Amniotic stem cell (primary cell): Measurements from ENCODE around the gene CLDN6.
"Not testable (repeated sequence)": the region's sequence is repeated elsewhere in the genome, so short reads cannot be mapped to it uniquely, and the experiment has no call there.

Source experiments
- DNase-seq: peaks from one replicate; lab custom pipeline; 2025; lab: John Stamatoyannopoulos, UW

The CLDN6 gene

GRCh38 chr16:3017794-3018506, at the start of gene CLDN6:
TSS of gene CLDN6 (minus strand) at chr16:3018183. CDS start at chr16:3016021, 2,162 bp downstream.
- no peak for DNase-seq

GRCh38 chr16:3066440-3066748, 48.4 kb upstream of the CLDN6 start:
- no peak for DNase-seq

GRCh38 chr16:3065742-3066439, 47.9 kb upstream of the CLDN6 start:
- DNase-seq: no peak

- peak; percentile 76 for DNase-seq
Observed at GRCh38 chr16:3065069-3065741, 47.2 kb upstream of the CLDN6 start, which contains the start of gene IL32. TSS of gene IL32 (plus strand) at chr16:3065640. CDS start at chr16:3065812, 172 bp downstream.

GRCh38 chr16:3063625-3064386, 45.8 kb upstream of the CLDN6 start:
- no peak for DNase-seq

GRCh38 chr16:3062553-3062952, 44.6 kb upstream of the CLDN6 start:
- no peak for DNase-seq

GRCh38 chr16:3060339-3061127, 42.5 kb upstream of the CLDN6 start:
- no peak for DNase-seq

- no peak for DNase-seq
Observed at GRCh38 chr16:3059723-3060242, 41.8 kb upstream of the CLDN6 start.

- peak; percentile 86 for DNase-seq
Observed at GRCh38 chr16:3059041-3059722, 41.2 kb upstream of the CLDN6 start.

- DNase-seq: no peak
Observed at GRCh38 chr16:3058139-3059030, 40.4 kb upstream of the CLDN6 start.

GRCh38 chr16:3057181-3058138, 39.5 kb upstream of the CLDN6 start:
- DNase-seq: no peak

GRCh38 chr16:3056336-3057180, 38.6 kb upstream of the CLDN6 start:
- no peak for DNase-seq

GRCh38 chr16:3055734-3056115, 37.7 kb upstream of the CLDN6 start:
- not testable (repeated sequence) for DNase-seq

GRCh38 chr16:3054965-3055733, 37.2 kb upstream of the CLDN6 start:
- DNase-seq: no peak

- not testable (repeated sequence) for DNase-seq
Observed at GRCh38 chr16:3053330-3053710, 35.3 kb upstream of the CLDN6 start.

- DNase-seq: not testable (repeated sequence)
Observed at GRCh38 chr16:3052571-3053329, 34.8 kb upstream of the CLDN6 start.
